Measurements from ENCODE around the gene LIPG.

DNA sequence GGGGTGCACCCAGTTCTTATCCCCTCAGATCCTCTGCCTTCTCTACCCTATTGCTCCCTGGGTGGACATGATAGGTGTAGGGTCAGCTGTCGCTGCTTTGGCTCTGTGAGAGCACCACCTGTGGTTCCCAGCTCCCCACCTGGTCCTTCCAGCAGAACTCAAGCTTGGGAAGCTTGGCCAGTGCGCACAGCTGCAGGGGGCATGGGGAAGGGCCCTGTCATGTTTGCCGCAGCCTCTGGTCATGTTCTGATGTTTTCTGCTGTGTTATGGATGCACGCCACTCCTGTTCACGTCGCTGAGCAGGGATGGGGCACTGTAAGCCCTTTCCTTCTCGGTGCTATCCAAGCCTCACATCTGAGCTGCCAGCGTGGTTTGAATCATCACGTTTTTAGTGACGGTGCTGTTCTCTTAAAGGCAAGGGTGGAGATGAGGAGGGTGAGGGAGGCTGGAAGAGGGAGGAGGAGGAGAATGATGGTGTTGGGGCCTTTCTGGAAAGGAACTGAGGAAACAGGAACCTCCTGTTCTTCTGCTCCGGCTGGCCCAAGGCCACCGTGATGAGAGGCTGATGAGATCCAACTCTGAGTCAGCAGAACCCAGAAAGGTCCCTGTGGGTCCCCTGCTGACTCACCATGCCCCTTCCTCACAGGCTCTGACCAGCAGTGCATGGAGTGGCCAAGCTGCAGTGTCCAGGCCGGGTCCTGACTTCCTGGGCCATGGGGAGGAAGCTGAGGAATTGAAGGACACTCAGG is 78.0 kb downstream of the LIPG start:
- TF ChIP-seq, protein P1, sequence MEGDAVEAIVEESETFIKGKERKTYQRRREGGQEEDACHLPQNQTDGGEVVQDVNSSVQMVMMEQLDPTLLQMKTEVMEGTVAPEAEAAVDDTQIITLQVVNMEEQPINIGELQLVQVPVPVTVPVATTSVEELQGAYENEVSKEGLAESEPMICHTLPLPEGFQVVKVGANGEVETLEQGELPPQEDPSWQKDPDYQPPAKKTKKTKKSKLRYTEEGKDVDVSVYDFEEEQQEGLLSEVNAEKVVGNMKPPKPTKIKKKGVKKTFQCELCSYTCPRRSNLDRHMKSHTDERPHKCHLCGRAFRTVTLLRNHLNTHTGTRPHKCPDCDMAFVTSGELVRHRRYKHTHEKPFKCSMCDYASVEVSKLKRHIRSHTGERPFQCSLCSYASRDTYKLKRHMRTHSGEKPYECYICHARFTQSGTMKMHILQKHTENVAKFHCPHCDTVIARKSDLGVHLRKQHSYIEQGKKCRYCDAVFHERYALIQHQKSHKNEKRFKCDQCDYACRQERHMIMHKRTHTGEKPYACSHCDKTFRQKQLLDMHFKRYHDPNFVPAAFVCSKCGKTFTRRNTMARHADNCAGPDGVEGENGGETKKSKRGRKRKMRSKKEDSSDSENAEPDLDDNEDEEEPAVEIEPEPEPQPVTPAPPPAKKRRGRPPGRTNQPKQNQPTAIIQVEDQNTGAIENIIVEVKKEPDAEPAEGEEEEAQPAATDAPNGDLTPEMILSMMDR (IDR thresholded peaks at IDR 0.05): no peak
- no peak for TF ChIP-seq POLR2A (IDR thresholded peaks at IDR 0.05)
- no peak for TF ChIP-seq POLR2AphosphoS5 (IDR thresholded peaks at IDR 0.05)
- no peak for TF ChIP-seq EP300 (IDR thresholded peaks at IDR 0.05; ENCODE audit: low read depth)
